GM12878 (cell line): Measurements from ENCODE around the gene MGAT5. TPM values are rescaled to one million over a fixed set of nuclear protein-coding genes. Genes with fewer than 3 reads are reported as not detected.

Source experiments
- BCL11A ChIP-seq: IDR thresholded peaks from 2 replicates; pipeline ENCODE4 v1.6.1; 2011; ENCODE audit warnings: low read depth, low read length
- CBX3 ChIP-seq: fragments of 200-600 bp; sonication (generic); IDR thresholded peaks from 2 replicates; pipeline ENCODE4 v1.6.1; 2016; ENCODE audit warnings: low read depth, borderline replicate concordance
- CBX5 ChIP-seq: sonication (generic); IDR thresholded peaks from 2 replicates; pipeline ENCODE4 v1.6.1; 2016; ENCODE audit warnings: low read depth, moderate library complexity, mild to moderate bottlenecking, inconsistent platforms
- E2F8 ChIP-seq: fragments of 450-650 bp; IDR thresholded peaks from 2 replicates; pipeline ENCODE4 v1.6.1; 2018; ENCODE audit warnings: mild to moderate bottlenecking, low read depth, moderate library complexity; ENCODE audit not compliant: partially characterized antibody
- EED ChIP-seq: sonication (generic); IDR thresholded peaks from 2 replicates; pipeline ENCODE4 v1.6.1; 2016; ENCODE audit warnings: antibody characterized with exemption, low read depth
- EP300 ChIP-seq, 2 experiments: fragments of 150-350 bp in 1 of 2; IDR thresholded peaks; 2 replicates each; pipeline ENCODE4 v1.6.1; 2011 to 2012; ENCODE audit warnings: low read depth in 2 of 2, low read length in 2 of 2, borderline replicate concordance in 1 of 2, improper control_type of control experiment in 1 of 2, inconsistent platforms in 1 of 2; ENCODE audit not compliant: control insufficient read depth in 1 of 2
- HDAC2 ChIP-seq: fragments of 200-600 bp; sonication (generic); IDR thresholded peaks from 2 replicates; pipeline ENCODE4 v1.6.1; 2017
- HDAC6 ChIP-seq: fragments of 200-600 bp; sonication (generic); IDR thresholded peaks from one replicate; pipeline ENCODE4 v1.8.0; 2017; ENCODE audit warnings: antibody characterized with exemption; ENCODE audit not compliant: unreplicated experiment
- IRF4 ChIP-seq: IDR thresholded peaks from 2 replicates; pipeline ENCODE4 v1.6.1; 2011; ENCODE audit warnings: low read depth, low read length
- KDM1A ChIP-seq: fragments of 200-600 bp; sonication (generic); IDR thresholded peaks from 2 replicates; pipeline ENCODE4 v1.6.1; 2016; ENCODE audit warnings: borderline replicate concordance
- NBN ChIP-seq: fragments of 450-650 bp; IDR thresholded peaks from 2 replicates; pipeline ENCODE4 v1.6.1; 2016
- NRF1 ChIP-seq: conservative IDR thresholded peaks from 2 replicates; pipeline ENCODE4 v1.6.1; 2011; ENCODE audit warnings: mild to moderate bottlenecking, low read depth, low read length, improper control_type of control experiment
- PML ChIP-seq: IDR thresholded peaks from 2 replicates; pipeline ENCODE4 v1.6.1; 2012; ENCODE audit warnings: low read length, inconsistent platforms
- POLR2AphosphoS2 ChIP-seq: IDR thresholded peaks from 2 replicates; pipeline ENCODE4 v1.6.1; 2011; ENCODE audit warnings: low read depth, mild to moderate bottlenecking, low read length, improper control_type of control experiment, moderate library complexity
- RUNX3 ChIP-seq: IDR thresholded peaks from 2 replicates; pipeline ENCODE4 v1.6.1; 2012; ENCODE audit warnings: low read length, inconsistent platforms
- SMC3 ChIP-seq: IDR thresholded peaks from 2 replicates; pipeline ENCODE4 v1.6.1; 2011; ENCODE audit warnings: low read length, improper control_type of control experiment, borderline replicate concordance
- SUPT20H ChIP-seq: IDR thresholded peaks from 2 replicates; pipeline ENCODE4 v1.6.1; 2011; ENCODE audit warnings: low read depth, mild to moderate bottlenecking, low read length, moderate library complexity, borderline replicate concordance; ENCODE audit not compliant: control insufficient read depth
- USF1 ChIP-seq: IDR thresholded peaks from 2 replicates; pipeline ENCODE4 v1.6.1; 2011; ENCODE audit warnings: borderline replicate concordance, low read depth, mild to moderate bottlenecking, moderate library complexity, mixed read lengths, low read length; ENCODE audit not compliant: insufficient read depth; ENCODE audit errors: extremely low read length
- YY1 ChIP-seq: IDR thresholded peaks from 2 replicates; pipeline ENCODE4 v1.6.1; 2011; ENCODE audit warnings: low read depth, mild to moderate bottlenecking, low read length
- ZNF217 ChIP-seq: fragments of 450-650 bp; IDR thresholded peaks from 2 replicates; pipeline ENCODE4 v1.6.1; 2017; ENCODE audit warnings: antibody characterized with exemption, mild to moderate bottlenecking
- polyA plus RNA-seq, 11 experiments: library from polyadenylated mRNA; depleted of rRNA in 4 of 11; unstranded in 6 of 11; stranded (reverse) in 5 of 11; fragments of >200 nt; fragmentation: Nextera tagmentation in 4 of 11; fragmentation: Illumina TruSeq in 1 of 11; extraction: Ambion mirVana in 4 of 11; extraction: Trizol in 1 of 11; gene quantifications; 1 replicate in 1 of 11; 2 replicates in 10 of 11; pipeline versions ENCODE4 v1.2.1 to v1.2.3, GENCODE V29; 2011 to 2016; ENCODE audit warnings: inconsistent platforms in 2 of 11, missing spikeins in 2 of 11, low read depth in 1 of 11
- total RNA-seq, 4 experiments: library from RNA; depleted of rRNA in 3 of 4; stranded (reverse); fragments of >200 nt in 3 of 4; fragmentation: Illumina TruSeq in 1 of 4; extraction: Trizol in 1 of 4; gene quantifications; 2 replicates each; pipeline versions ENCODE4 v1.2.1 to v1.2.3, GENCODE V29; 2013 to 2021
- TF ChIP-seq, protein P1 (sequence below): IDR thresholded peaks from 2 replicates; pipeline ENCODE4 v1.6.1; 2012; ENCODE audit warnings: low read depth, low read length, improper control_type of control experiment
- TF ChIP-seq, protein P2 (sequence below): fragments of 450-650 bp; conservative IDR thresholded peaks from 2 replicates; pipeline ENCODE4 v1.6.1; 2017; ENCODE audit warnings: mild to moderate bottlenecking, moderate library complexity
- TF ChIP-seq, protein P3 (sequence below): fragments of 450-650 bp; IDR thresholded peaks from 2 replicates; pipeline ENCODE4 v1.6.1; 2014; ENCODE audit warnings: mild to moderate bottlenecking
- TF ChIP-seq, protein P4 (sequence below): fragments of 150-350 bp; IDR thresholded peaks from 2 replicates; pipeline ENCODE4 v1.6.1; 2014; ENCODE audit warnings: mild to moderate bottlenecking, low read depth, low read length

MGAT5 gene
- total and polyA plus RNA-seq, 10 of the 15 experiments (the other 5 are each of a cell fraction or from before 2014, with no cell fraction given), result 4.9 to 104 (median 36.2) TPM

GRCh38 chr2:134391751-134392160, 137.9 kb downstream of the MGAT5 start (continued):
- peak in 1 of 2 experiments; percentile 42; a peak in 1 of 4 replicates for TF ChIP-seq EP300 (IDR thresholded peaks at IDR 0.05; ENCODE audit: borderline replicate concordance in 1 of 2, control insufficient read depth in 1 of 2, low read depth in 2 of 2, low read length in 2 of 2)
- no peak for TF ChIP-seq SUPT20H
- TF ChIP-seq, protein P1, sequence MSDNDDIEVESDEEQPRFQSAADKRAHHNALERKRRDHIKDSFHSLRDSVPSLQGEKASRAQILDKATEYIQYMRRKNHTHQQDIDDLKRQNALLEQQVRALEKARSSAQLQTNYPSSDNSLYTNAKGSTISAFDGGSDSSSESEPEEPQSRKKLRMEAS, result no peak
- TF ChIP-seq YY1, result no peak
- TF ChIP-seq, protein P2, sequence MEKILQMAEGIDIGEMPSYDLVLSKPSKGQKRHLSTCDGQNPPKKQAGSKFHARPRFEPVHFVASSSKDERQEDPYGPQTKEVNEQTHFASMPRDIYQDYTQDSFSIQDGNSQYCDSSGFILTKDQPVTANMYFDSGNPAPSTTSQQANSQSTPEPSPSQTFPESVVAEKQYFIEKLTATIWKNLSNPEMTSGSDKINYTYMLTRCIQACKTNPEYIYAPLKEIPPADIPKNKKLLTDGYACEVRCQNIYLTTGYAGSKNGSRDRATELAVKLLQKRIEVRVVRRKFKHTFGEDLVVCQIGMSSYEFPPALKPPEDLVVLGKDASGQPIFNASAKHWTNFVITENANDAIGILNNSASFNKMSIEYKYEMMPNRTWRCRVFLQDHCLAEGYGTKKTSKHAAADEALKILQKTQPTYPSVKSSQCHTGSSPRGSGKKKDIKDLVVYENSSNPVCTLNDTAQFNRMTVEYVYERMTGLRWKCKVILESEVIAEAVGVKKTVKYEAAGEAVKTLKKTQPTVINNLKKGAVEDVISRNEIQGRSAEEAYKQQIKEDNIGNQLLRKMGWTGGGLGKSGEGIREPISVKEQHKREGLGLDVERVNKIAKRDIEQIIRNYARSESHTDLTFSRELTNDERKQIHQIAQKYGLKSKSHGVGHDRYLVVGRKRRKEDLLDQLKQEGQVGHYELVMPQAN, result no peak
- no peak for TF ChIP-seq HDAC6
- no peak for TF ChIP-seq POLR2AphosphoS2
- TF ChIP-seq IRF4, result peak; percentile 24; the same call in 1 of the 2 replicates
- TF ChIP-seq, protein P3, sequence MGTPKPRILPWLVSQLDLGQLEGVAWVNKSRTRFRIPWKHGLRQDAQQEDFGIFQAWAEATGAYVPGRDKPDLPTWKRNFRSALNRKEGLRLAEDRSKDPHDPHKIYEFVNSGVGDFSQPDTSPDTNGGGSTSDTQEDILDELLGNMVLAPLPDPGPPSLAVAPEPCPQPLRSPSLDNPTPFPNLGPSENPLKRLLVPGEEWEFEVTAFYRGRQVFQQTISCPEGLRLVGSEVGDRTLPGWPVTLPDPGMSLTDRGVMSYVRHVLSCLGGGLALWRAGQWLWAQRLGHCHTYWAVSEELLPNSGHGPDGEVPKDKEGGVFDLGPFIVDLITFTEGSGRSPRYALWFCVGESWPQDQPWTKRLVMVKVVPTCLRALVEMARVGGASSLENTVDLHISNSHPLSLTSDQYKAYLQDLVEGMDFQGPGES, result no peak
- peak; percentile 87 for TF ChIP-seq EED
- TF ChIP-seq SMC3, result no peak
- TF ChIP-seq USF1, result no peak
- no peak for TF ChIP-seq CBX3
- TF ChIP-seq PML, result no peak
- TF ChIP-seq E2F8, result no peak
- TF ChIP-seq HDAC2, result no peak
- no peak for TF ChIP-seq NRF1
- TF ChIP-seq NBN, result no peak
- TF ChIP-seq BCL11A, result peak; percentile 36; the same call in 1 of the 2 replicates
- TF ChIP-seq, protein P4, sequence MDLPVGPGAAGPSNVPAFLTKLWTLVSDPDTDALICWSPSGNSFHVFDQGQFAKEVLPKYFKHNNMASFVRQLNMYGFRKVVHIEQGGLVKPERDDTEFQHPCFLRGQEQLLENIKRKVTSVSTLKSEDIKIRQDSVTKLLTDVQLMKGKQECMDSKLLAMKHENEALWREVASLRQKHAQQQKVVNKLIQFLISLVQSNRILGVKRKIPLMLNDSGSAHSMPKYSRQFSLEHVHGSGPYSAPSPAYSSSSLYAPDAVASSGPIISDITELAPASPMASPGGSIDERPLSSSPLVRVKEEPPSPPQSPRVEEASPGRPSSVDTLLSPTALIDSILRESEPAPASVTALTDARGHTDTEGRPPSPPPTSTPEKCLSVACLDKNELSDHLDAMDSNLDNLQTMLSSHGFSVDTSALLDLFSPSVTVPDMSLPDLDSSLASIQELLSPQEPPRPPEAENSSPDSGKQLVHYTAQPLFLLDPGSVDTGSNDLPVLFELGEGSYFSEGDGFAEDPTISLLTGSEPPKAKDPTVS, result no peak
- TF ChIP-seq ZNF217, result no peak
- no peak for TF ChIP-seq KDM1A
- 0 out of 2 replicates have a peak, but pooled peaks have one; percentile 52 for TF ChIP-seq CBX5
- peak; percentile 97 for TF ChIP-seq RUNX3
